PC-9 (cell line): ENCODE measurements around the gene CEP72. TPM values are rescaled to one million over a fixed set of nuclear protein-coding genes. Genes with fewer than 3 reads are reported as not detected.

Experiments used
- BruUV-seq: library from RNA; stranded (reverse); fragments of 400-500 nt; replicated peaks from 2 replicates; lab custom pipeline; 2021; lab: Mats Ljungman, UMichigan
- CTCF ChIA-PET: fragments of 300-600 bp; sonication (Branson Sonifier 250); formaldehyde crosslinking; loops from one replicate; lab custom pipeline; 2022; ENCODE audit warnings: antibody characterized with exemption; lab: Charles Lee
- POLR2A ChIA-PET: fragments of 300-600 bp; sonication (Branson Sonifier 250); formaldehyde crosslinking; loops from one replicate; lab custom pipeline; 2022; ENCODE audit warnings: antibody characterized with exemption; ENCODE audit not compliant: unreplicated experiment; lab: Charles Lee
- DNase-seq, 2 experiments: peaks; one replicate each; pipeline versions ENCODE4 v3.0.0 to v3.0.0-alpha.2; 2015 to 2022; ENCODE audit warnings: mixed read lengths in 1 of 2
- H2AFZ ChIP-seq: fragments of 200-600 bp; sonication (generic); 2 replicates; pipeline ENCODE4 v1.8.1; 2017; ENCODE audit warnings: antibody characterized with exemption
- H3F3A ChIP-seq: fragments of 200-600 bp; sonication (generic); 2 replicates; pipeline ENCODE4 v1.8.1; 2017; ENCODE audit warnings: antibody characterized with exemption, mild to moderate bottlenecking, low read depth; ENCODE audit not compliant: insufficient read depth
- H3K27ac ChIP-seq: fragments of 200-600 bp; sonication (generic); 2 replicates; pipeline ENCODE4 v1.6.1; 2016; ENCODE audit warnings: mixed run types
- H3K27me3 ChIP-seq: fragments of 200-600 bp; sonication (generic); 2 replicates; pipeline ENCODE4 v1.6.1; 2016; ENCODE audit warnings: low read depth, mixed run types; ENCODE audit not compliant: insufficient read depth
- H3K36me3 ChIP-seq: fragments of 200-600 bp; sonication (generic); 2 replicates; pipeline ENCODE4 v1.6.1; 2016; ENCODE audit warnings: low read depth, mixed run types
- H3K4me1 ChIP-seq: fragments of 200-600 bp; sonication (generic); replicated peaks from 2 replicates; pipeline ENCODE4 v1.6.1; 2016; ENCODE audit warnings: mixed run types; ENCODE audit not compliant: insufficient read depth
- H3K4me2 ChIP-seq: fragments of 200-600 bp; sonication (generic); 2 replicates; pipeline ENCODE4 v1.6.1; 2017; ENCODE audit warnings: mixed run types
- H3K4me3 ChIP-seq: fragments of 200-600 bp; sonication (generic); 2 replicates; pipeline ENCODE4 v1.6.1; 2016; ENCODE audit warnings: mixed run types
- H3K79me2 ChIP-seq: fragments of 200-600 bp; sonication (generic); 2 replicates; pipeline ENCODE4 v1.6.1; 2017; ENCODE audit warnings: low read depth, mixed run types
- H3K9me2 ChIP-seq: fragments of 200-600 bp; sonication (generic); 2 replicates; pipeline ENCODE4 v1.8.1; 2017; ENCODE audit warnings: mild to moderate bottlenecking; ENCODE audit not compliant: insufficient read depth
- H3K9me3 ChIP-seq: fragments of 200-600 bp; sonication (generic); 2 replicates; pipeline ENCODE4 v1.8.1; 2016; ENCODE audit warnings: low read depth; ENCODE audit not compliant: insufficient read depth
- H4K20me1 ChIP-seq: fragments of 200-600 bp; sonication (generic); 2 replicates; pipeline ENCODE4 v1.8.1; 2017; ENCODE audit not compliant: insufficient read depth
- EZH2 ChIP-seq: fragments of 200-600 bp; sonication (generic); IDR thresholded peaks from 2 replicates; pipeline ENCODE4 v1.8.0; 2017; ENCODE audit warnings: antibody characterized with exemption, low read depth
- intact Hi-C: fragments of 100-400 bp; cut with micrococcal nuclease; formaldehyde crosslinking; loops from one replicate; pipeline ENCODE4 v1.10.0; 2022; ENCODE audit not compliant: unreplicated experiment
- total RNA-seq: library from RNA; stranded (reverse); gene quantifications from 2 replicates; pipeline ENCODE4 v1.2.3, GENCODE V29; 2021
- TF ChIP-seq, protein P1 (sequence below): fragments of 200-600 bp; sonication (generic); conservative IDR thresholded peaks from 2 replicates; pipeline ENCODE4 v1.6.1; 2017; ENCODE audit warnings: mixed run types, antibody characterized with exemption, mild to moderate bottlenecking, moderate library complexity

Gene CEP72
- total RNA-seq, 1 experiment from 2014 or later: 86.8 TPM

DNA sequence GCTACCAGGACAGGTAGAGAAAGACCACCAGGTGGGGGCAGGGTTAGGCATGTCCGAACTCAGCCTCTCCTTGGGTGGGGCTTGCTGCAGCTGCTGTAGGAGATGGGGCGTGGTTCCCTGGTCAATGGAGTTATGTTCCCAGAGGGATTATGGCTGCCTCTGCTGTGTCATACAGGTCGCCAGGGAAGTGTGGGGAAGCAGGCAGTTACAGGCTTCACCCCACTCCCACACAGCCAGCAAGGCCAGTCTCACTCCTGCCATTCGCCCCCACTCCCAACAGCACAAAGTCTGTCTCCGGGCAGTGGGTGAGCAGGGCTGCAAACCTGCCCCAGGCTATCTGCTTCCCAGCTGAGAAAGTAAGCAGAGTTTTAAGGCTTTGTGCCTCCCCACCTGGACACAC lies 20.0 kb upstream of the CEP72 start:
- Histone ChIP-seq H3K9me3 (no peaks in the 10 kb centered on the region), H3K4me1 (no peaks in the 10 kb centered on the region), H3K79me2 (no peaks in the 10 kb centered on the region), H3F3A (no peaks in the 10 kb centered on the region), H3K27me3 (peaks cover 100% of the 10 kb centered on the region), H3K27ac (no peak overlapping the region), H3K9me2 (no peaks in the 10 kb centered on the region), H2AFZ (no peak overlapping the region), H3K36me3 (no peaks in the 10 kb centered on the region), H4K20me1 (no peaks in the 10 kb centered on the region), H3K4me2 (no peak overlapping the region), H3K4me3 (no peak overlapping the region)
- TF ChIP-seq, protein P1, sequence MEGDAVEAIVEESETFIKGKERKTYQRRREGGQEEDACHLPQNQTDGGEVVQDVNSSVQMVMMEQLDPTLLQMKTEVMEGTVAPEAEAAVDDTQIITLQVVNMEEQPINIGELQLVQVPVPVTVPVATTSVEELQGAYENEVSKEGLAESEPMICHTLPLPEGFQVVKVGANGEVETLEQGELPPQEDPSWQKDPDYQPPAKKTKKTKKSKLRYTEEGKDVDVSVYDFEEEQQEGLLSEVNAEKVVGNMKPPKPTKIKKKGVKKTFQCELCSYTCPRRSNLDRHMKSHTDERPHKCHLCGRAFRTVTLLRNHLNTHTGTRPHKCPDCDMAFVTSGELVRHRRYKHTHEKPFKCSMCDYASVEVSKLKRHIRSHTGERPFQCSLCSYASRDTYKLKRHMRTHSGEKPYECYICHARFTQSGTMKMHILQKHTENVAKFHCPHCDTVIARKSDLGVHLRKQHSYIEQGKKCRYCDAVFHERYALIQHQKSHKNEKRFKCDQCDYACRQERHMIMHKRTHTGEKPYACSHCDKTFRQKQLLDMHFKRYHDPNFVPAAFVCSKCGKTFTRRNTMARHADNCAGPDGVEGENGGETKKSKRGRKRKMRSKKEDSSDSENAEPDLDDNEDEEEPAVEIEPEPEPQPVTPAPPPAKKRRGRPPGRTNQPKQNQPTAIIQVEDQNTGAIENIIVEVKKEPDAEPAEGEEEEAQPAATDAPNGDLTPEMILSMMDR: no peak
- TF ChIP-seq EZH2: no peak
- DNase-seq: no peak
- BruUV-seq: no TSS peak
- intact Hi-C loops: no loop called here
- POLR2A ChIA-PET: no interaction called here
- CTCF ChIA-PET: no interaction called here

DNA sequence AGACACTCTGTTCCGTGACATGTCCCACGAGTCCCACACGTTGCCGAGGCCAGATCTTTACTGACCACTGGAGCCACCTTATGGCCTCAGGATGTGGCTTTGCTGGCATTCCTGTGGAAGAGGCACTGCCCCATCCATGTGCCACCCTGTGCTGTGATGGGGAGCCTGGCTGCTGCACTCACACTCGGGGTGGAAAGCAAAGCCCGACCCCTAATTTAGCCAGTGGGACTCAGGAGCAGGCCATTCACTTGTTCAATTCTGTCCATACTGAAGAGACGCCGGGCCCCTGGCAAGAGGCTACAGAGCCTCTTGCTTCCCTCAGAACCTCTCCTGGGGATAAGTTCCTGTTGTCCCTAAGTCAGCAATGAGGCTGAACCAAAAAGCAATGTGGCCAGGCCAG lies 18.6 kb upstream of the CEP72 start:
- H3K4me2 ChIP-seq: no peak overlapping the region
- no peak overlapping the region for H3K4me3 ChIP-seq
- intact Hi-C loops: no loop called here
- H3K79me2 ChIP-seq: no peaks in the 10 kb centered on the region
- no peak overlapping the region for H3K27ac ChIP-seq
- H3K27me3 ChIP-seq: peaks cover 100% of the 10 kb centered on the region
- H3F3A ChIP-seq: no peaks in the 10 kb centered on the region
- DNase-seq: no peak
- H4K20me1 ChIP-seq: 0 out of 2 replicates have a peak, but pooled peaks cover 5% of the 10 kb centered on the region
- TF ChIP-seq, protein P1: no peak
- TF ChIP-seq EZH2: no peak
- ChIA-PET POLR2A (no interaction called here), CTCF (no interaction called here)
- no peaks in the 10 kb centered on the region for H3K9me2 ChIP-seq
- H3K9me3 ChIP-seq: no peaks in the 10 kb centered on the region
- H2AFZ ChIP-seq: no peak overlapping the region
- no peaks in the 10 kb centered on the region for H3K4me1 ChIP-seq
- H3K36me3 ChIP-seq: no peaks in the 10 kb centered on the region
- BruUV-seq: no TSS peak

DNA sequence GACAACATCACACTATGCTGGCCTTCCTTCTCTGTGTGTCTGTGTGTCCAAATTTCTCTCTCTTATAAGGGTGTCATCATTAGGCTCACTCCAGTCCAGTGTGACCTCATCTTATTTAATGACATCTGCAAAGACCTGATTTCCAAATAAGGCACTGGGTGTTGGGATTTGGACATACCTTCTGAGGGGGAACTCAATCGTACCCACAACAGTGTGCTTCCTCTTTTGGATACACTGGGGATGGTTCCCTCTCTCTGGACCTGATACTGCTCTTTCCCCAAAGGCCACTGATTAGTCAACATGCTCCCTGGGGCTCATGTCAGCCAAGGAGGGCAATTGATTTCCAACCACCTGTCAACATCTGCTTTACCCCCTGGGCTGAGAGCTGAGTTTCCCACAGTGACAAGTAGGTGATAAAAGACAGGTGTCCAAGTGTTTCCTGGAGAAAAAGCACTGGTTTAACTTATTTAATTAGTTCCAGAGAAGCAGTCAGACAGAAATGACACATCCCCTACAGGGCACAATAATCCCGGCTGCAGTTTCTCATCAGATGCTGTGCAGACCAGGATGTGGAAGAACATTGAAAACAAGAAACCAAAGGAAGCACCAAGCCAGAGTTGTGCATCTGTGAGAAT lies 17.8 kb upstream of the CEP72 start:
- no peak overlapping the region for H2AFZ ChIP-seq
- intact Hi-C loops: no loop called here
- ChIA-PET CTCF (no interaction called here), POLR2A (no interaction called here)
- H3K4me2 ChIP-seq: no peak overlapping the region
- BruUV-seq: no TSS peak
- H3K27ac ChIP-seq: no peak overlapping the region
- H3K79me2 ChIP-seq: no peaks in the 10 kb centered on the region
- no peaks in the 10 kb centered on the region for H3K9me3 ChIP-seq
- H3K4me3 ChIP-seq: no peak overlapping the region
- DNase-seq: no peak
- H3F3A ChIP-seq: no peaks in the 10 kb centered on the region
- no peaks in the 10 kb centered on the region for H3K36me3 ChIP-seq
- no peaks in the 10 kb centered on the region for H3K4me1 ChIP-seq
- H4K20me1 ChIP-seq: 0 out of 2 replicates have a peak, but pooled peaks cover 5% of the 10 kb centered on the region
- TF ChIP-seq, protein P1: no peak
- TF ChIP-seq EZH2: no peak
- H3K27me3 ChIP-seq: peaks cover 100% of the 10 kb centered on the region
- no peaks in the 10 kb centered on the region for H3K9me2 ChIP-seq
